Measurements from ENCODE around the gene PINLYP. TPM values are rescaled to one million over a fixed set of nuclear protein-coding genes. Genes with fewer than 3 reads are reported as not detected.

Gene PINLYP
- total RNA-seq, 1 donor from 2014 or later = 1.0 TPM

GRCh38 chr19:43538922-43539321 is 36.7 kb upstream of the PINLYP start:
- DNase-seq = no peak

GRCh38 chr19:43540381-43540780 is 35.2 kb upstream of the PINLYP start:
- Histone ChIP-seq H3K27ac (replicated peaks) (no peak overlapping the region), H3K9me3 (replicated peaks) (peaks cover 15% of the 10 kb centered on the region), H3K4me1 (peaks cover 4% of the 10 kb centered on the region), H3K36me3 (peaks cover 74% of the 10 kb centered on the region), H3K4me3 (no peak overlapping the region), H3K27me3 (ENCODE audit: low read depth) (no peaks in the 10 kb centered on the region)
- intact Hi-C loops (cut with micrococcal nuclease) = no loop called here
- TF ChIP-seq, protein P1, sequence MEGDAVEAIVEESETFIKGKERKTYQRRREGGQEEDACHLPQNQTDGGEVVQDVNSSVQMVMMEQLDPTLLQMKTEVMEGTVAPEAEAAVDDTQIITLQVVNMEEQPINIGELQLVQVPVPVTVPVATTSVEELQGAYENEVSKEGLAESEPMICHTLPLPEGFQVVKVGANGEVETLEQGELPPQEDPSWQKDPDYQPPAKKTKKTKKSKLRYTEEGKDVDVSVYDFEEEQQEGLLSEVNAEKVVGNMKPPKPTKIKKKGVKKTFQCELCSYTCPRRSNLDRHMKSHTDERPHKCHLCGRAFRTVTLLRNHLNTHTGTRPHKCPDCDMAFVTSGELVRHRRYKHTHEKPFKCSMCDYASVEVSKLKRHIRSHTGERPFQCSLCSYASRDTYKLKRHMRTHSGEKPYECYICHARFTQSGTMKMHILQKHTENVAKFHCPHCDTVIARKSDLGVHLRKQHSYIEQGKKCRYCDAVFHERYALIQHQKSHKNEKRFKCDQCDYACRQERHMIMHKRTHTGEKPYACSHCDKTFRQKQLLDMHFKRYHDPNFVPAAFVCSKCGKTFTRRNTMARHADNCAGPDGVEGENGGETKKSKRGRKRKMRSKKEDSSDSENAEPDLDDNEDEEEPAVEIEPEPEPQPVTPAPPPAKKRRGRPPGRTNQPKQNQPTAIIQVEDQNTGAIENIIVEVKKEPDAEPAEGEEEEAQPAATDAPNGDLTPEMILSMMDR (IDR thresholded peaks at IDR 0.05; ENCODE audit: borderline replicate concordance) = no peak
- DNase-seq = no peak

More at GRCh38 chr19:43538922-43539321, 36.7 kb upstream of the PINLYP start:
- Histone ChIP-seq H3K9me3 (replicated peaks) (peaks cover 15% of the 10 kb centered on the region), H3K36me3 (peaks cover 61% of the 10 kb centered on the region), H3K27ac (replicated peaks) (no peak overlapping the region), H3K4me1 (peaks cover 17% of the 10 kb centered on the region), H3K27me3 (ENCODE audit: low read depth) (no peaks in the 10 kb centered on the region), H3K4me3 (no peak overlapping the region)
- TF ChIP-seq, protein P1 (IDR thresholded peaks at IDR 0.05; ENCODE audit: borderline replicate concordance) = no peak
- intact Hi-C loops (cut with micrococcal nuclease) = no loop called here

DNA sequence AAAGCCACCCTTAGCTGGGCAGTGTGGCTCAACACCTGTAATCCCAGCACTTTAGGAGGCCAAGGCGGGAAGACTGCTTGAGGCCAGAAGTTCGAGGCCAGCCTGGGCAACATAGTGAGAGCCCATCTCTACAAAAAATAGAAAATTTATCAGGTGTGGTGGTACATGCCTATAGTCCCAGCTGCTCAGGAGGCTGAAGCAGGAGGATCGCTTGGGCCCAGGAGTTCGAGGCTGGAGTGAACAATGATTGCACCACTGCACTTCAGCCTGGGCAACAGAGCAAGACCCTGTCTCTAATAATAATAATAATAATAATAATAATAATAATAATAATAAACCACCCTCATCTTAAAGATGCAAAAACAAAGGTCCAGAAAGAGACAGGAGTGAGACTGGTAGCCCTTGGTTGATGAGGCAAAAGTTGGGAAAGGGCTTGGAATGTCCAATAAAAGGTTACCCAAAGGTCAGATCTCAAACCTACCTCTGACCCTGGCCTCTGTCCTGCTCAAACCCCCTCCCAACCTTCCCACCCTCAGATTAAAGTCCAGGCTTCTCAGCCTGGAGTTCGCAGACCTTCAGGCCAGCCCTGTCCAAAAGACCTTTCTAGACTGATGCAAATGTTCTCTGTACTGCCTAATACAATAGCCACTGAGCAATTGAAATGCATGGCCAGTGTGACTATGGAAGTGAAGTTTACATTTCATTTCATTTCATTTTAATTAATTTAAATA is 33.5 kb upstream of the PINLYP start:
- intact Hi-C loops (cut with micrococcal nuclease) = no loop called here
- Histone ChIP-seq H3K27ac (replicated peaks) (no peak overlapping the region), H3K4me3 (no peak overlapping the region), H3K4me1 (no peaks in the 10 kb centered on the region), H3K9me3 (replicated peaks) (peaks cover 15% of the 10 kb centered on the region), H3K36me3 (peaks cover 79% of the 10 kb centered on the region), H3K27me3 (ENCODE audit: low read depth) (no peaks in the 10 kb centered on the region)
- TF ChIP-seq, protein P1 (IDR thresholded peaks at IDR 0.05; ENCODE audit: borderline replicate concordance) = no peak
- no peak for DNase-seq

- Histone ChIP-seq H3K27ac (replicated peaks) (no peak overlapping the region), H3K9me3 (replicated peaks) (peaks cover 6% of the 10 kb centered on the region), H3K4me3 (no peak overlapping the region), H3K27me3 (ENCODE audit: low read depth) (no peaks in the 10 kb centered on the region), H3K4me1 (no peaks in the 10 kb centered on the region), H3K36me3 (peaks cover 66% of the 10 kb centered on the region)
- intact Hi-C loops (cut with micrococcal nuclease) = no loop called here
- TF ChIP-seq, protein P1 (IDR thresholded peaks at IDR 0.05; ENCODE audit: borderline replicate concordance) = no peak
- DNase-seq = no peak
These were observed 31.5 kb upstream of the PINLYP start for GRCh38 chr19:43544077-43544476.

GRCh38 chr19:43545276-43545675 is 30.3 kb upstream of the PINLYP start:
- intact Hi-C loops (cut with micrococcal nuclease) = no loop called here

More at GRCh38 chr19:43545276-43545675, 30.3 kb upstream of the PINLYP start:
- no peaks in the 10 kb centered on the region for H3K27me3 ChIP-seq (ENCODE audit: low read depth)
- TF ChIP-seq, protein P1 (IDR thresholded peaks at IDR 0.05; ENCODE audit: borderline replicate concordance) = no peak
- no peak for DNase-seq
- peaks cover 66% of the 10 kb centered on the region for H3K36me3 ChIP-seq
- H3K9me3 ChIP-seq (replicated peaks) = no peaks in the 10 kb centered on the region
- no peak overlapping the region for H3K4me3 ChIP-seq
- no peak overlapping the region for H3K27ac ChIP-seq (replicated peaks)
- no peaks in the 10 kb centered on the region for H3K4me1 ChIP-seq
